ENCODE results near the gene APOL5.

Gene APOL5

GRCh38 chr22:35743326-35743860 is 25.7 kb downstream of the APOL5 start:
- peak; percentile 47 for DNase-seq

GRCh38 chr22:35746248-35746647 is 28.6 kb downstream of the APOL5 start:
- DNase-seq = no peak

GRCh38 chr22:35746946-35747703 is 29.5 kb downstream of the APOL5 start:
- DNase-seq = peak; percentile 14

- DNase-seq = peak; percentile 61
Observed at GRCh38 chr22:35749808-35750207, 32.1 kb downstream of the APOL5 start.

GRCh38 chr22:35752006-35752862 is 34.6 kb downstream of the APOL5 start:
- no peak for DNase-seq

- no peak for DNase-seq
Observed at GRCh38 chr22:35752863-35753189, 35.2 kb downstream of the APOL5 start.

GRCh38 chr22:35754761-35755160 is 37.1 kb downstream of the APOL5 start:
- DNase-seq = no peak

- DNase-seq = no peak
Observed at GRCh38 chr22:35756722-35757121, 39.0 kb downstream of the APOL5 start.

- DNase-seq = no peak
Observed at GRCh38 chr22:35758394-35758793, 40.7 kb downstream of the APOL5 start.

GRCh38 chr22:35761037-35761436 is 43.4 kb downstream of the APOL5 start:
- DNase-seq = no peak

- DNase-seq = no peak
Observed at GRCh38 chr22:35766654-35767580, 49.2 kb downstream of the APOL5 start.

- DNase-seq = no peak
Observed at GRCh38 chr22:35769974-35770373, 52.3 kb downstream of the APOL5 start.

- no peak for DNase-seq
Observed at GRCh38 chr22:35775339-35775738, 57.7 kb downstream of the APOL5 start.

GRCh38 chr22:35777335-35777975 is 59.8 kb downstream of the APOL5 start:
- peak; percentile 83 for DNase-seq

All from fibroblast of skin of right biceps (primary cell).